ENCODE measurements around the gene ZDBF2.

The ZDBF2 gene

DNA sequence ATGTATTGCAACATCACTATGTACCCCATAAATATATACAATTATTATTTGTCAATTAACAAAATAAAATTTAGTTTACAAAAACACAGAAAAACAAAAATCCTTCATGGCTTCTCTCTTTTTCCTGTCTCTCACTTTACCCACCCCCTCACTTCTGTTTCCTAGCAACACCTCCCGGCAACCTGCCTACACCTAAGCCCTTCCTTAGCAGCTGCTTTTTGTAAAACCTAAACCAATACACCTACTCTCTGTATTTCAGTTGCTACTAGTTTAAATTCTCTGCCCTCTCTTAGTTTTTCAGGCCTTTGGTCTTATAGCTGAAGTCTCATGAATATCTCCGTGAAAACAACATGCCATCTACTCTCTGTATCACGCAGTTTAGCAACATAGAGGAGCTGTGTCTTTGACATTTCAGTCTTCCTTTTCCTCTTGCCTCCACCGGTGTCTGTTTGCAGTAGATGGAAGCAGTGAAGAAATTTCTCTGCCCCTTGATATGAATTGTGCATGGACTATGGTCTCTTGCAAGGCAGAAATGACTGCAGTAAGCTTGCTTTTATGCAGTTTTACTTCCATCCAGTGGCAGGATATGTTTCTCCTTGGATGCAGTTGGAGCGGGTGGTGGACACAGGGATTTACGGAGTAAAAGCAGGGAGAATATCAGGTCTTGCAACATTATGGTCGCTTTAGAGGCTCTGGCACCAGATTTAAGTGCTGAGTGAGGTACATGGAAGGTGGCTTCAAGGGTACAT is 42.0 kb upstream of the ZDBF2 start:
- no peak overlapping the region for H3K9ac ChIP-seq (ENCODE audit: insufficient read length, low read depth)
- H3K4me1 ChIP-seq (ENCODE audit: insufficient read depth, insufficient read length) = peaks cover 3% of the 10 kb centered on the region
- DNase-seq (ENCODE audit: low read depth, low spot score) = no peak
- H3K36me3 ChIP-seq (ENCODE audit: insufficient read depth, insufficient read length, low read length) = no peaks in the 10 kb centered on the region
- H3K4me3 ChIP-seq (ENCODE audit: insufficient read length, low read depth) = no peak overlapping the region
- no peaks in the 10 kb centered on the region for H3K27me3 ChIP-seq (ENCODE audit: insufficient read depth, insufficient read length)
- H3K9me3 ChIP-seq (ENCODE audit: insufficient read depth, low read length) = peaks cover 16% of the 10 kb centered on the region; the same call in 1 of the 2 replicates
- no peak for TF ChIP-seq ZNF274 (IDR thresholded peaks at IDR 0.05; ENCODE audit: low read depth, low read length)
- TF ChIP-seq SUZ12 (IDR thresholded peaks at IDR 0.05; ENCODE audit: extremely low read depth, insufficient read depth, insufficient read length) = no peak
- TF ChIP-seq YY1 (IDR thresholded peaks at IDR 0.05; ENCODE audit: insufficient read depth, insufficient read length) = no peak

DNA sequence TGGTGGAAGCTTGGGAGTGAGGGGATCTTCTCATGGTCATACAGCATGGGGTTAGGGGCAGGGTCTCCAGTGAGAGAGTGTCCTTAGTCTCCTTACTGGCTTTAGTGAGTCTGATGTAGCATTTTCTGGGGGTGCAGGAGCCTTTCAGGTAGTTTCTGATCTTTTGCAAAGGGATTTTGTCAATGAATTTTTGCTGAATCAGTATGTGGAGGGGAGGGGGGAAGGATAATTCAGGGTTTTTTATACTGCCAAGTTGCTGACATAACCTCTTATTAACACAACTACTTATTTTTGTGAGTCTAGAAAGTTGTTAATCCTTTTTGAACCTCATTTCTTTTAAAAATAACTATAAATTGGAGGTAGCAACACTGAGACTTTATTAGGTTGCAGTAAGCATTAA is 35.3 kb upstream of the ZDBF2 start:
- H3K9me3 ChIP-seq (ENCODE audit: insufficient read depth, low read length) = peaks cover 16% of the 10 kb centered on the region; the same call in 1 of the 2 replicates
- H3K4me3 ChIP-seq (ENCODE audit: insufficient read length, low read depth) = no peak overlapping the region
- H3K9ac ChIP-seq (ENCODE audit: insufficient read length, low read depth) = no peak overlapping the region
- no peaks in the 10 kb centered on the region for H3K4me1 ChIP-seq (ENCODE audit: insufficient read depth, insufficient read length)
- H3K36me3 ChIP-seq (ENCODE audit: insufficient read depth, insufficient read length, low read length) = no peaks in the 10 kb centered on the region
- TF ChIP-seq SUZ12 (IDR thresholded peaks at IDR 0.05; ENCODE audit: extremely low read depth, insufficient read depth, insufficient read length) (no peak), YY1 (IDR thresholded peaks at IDR 0.05; ENCODE audit: insufficient read depth, insufficient read length) (no peak), ZNF274 (IDR thresholded peaks at IDR 0.05; ENCODE audit: low read depth, low read length) (no peak)
- DNase-seq (ENCODE audit: low read depth, low spot score) = no peak
- no peaks in the 10 kb centered on the region for H3K27me3 ChIP-seq (ENCODE audit: insufficient read depth, insufficient read length)

DNA sequence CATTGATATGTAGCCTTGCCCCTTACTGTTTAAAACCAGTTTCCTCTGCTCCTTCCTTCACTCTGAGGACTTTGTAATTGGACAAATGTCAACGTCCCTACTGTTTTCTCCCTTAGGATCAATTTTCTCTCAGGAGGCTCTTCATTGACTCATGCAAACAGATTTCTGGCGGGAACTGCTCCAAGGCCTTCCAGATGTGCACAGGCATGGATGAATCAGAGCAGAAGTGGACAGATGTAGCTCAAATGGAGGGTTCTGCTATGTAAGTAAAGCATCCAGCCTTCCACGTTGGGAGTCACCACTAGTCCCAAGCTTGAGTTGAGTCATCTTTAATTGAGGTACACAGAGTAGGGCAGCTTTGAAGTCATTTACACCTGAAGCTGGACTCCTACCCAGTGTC is 34.1 kb upstream of the ZDBF2 start:
- no peak for DNase-seq (ENCODE audit: low read depth, low spot score)
- TF ChIP-seq ZNF274 (IDR thresholded peaks at IDR 0.05; ENCODE audit: low read depth, low read length) (no peak), SUZ12 (IDR thresholded peaks at IDR 0.05; ENCODE audit: extremely low read depth, insufficient read depth, insufficient read length) (no peak), YY1 (IDR thresholded peaks at IDR 0.05; ENCODE audit: insufficient read depth, insufficient read length) (no peak)

DNA sequence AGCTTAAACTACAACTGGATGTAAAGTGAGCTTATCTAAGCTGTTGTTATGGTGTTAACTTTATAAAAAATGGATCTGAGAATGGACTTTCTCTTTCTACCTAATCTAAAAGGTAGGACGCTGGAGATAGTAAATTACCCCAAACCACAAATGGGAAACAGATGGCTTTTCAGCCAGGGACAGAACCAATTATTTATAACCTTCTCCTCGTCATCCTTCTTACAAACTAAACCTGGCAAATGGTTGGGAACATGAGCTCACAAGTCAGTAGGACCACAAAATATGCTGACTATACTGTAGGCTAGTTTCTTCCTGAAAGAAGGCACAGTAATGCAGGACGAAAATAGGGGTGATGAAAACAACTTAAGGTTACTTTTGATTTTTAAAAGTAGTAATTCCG is 32.7 kb upstream of the ZDBF2 start:
- Histone ChIP-seq H3K9ac (ENCODE audit: insufficient read length, low read depth) (no peak overlapping the region), H3K27me3 (ENCODE audit: insufficient read depth, insufficient read length) (no peaks in the 10 kb centered on the region), H3K4me1 (ENCODE audit: insufficient read depth, insufficient read length) (no peaks in the 10 kb centered on the region), H3K36me3 (ENCODE audit: insufficient read depth, insufficient read length, low read length) (no peaks in the 10 kb centered on the region), H3K9me3 (ENCODE audit: insufficient read depth, low read length) (no peaks in the 10 kb centered on the region), H3K4me3 (ENCODE audit: insufficient read length, low read depth) (no peak overlapping the region)
- TF ChIP-seq ZNF274 (IDR thresholded peaks at IDR 0.05; ENCODE audit: low read depth, low read length) (no peak), YY1 (IDR thresholded peaks at IDR 0.05; ENCODE audit: insufficient read depth, insufficient read length) (no peak), SUZ12 (IDR thresholded peaks at IDR 0.05; ENCODE audit: extremely low read depth, insufficient read depth, insufficient read length) (no peak)
- no peak for DNase-seq (ENCODE audit: low read depth, low spot score)

More for the DNA sequence above, 34.1 kb upstream of the ZDBF2 start:
- Histone ChIP-seq H3K9ac (ENCODE audit: insufficient read length, low read depth) (no peak overlapping the region), H3K27me3 (ENCODE audit: insufficient read depth, insufficient read length) (no peaks in the 10 kb centered on the region), H3K4me1 (ENCODE audit: insufficient read depth, insufficient read length) (no peaks in the 10 kb centered on the region), H3K9me3 (ENCODE audit: insufficient read depth, low read length) (peaks cover 11% of the 10 kb centered on the region; the same call in 1 of the 2 replicates), H3K36me3 (ENCODE audit: insufficient read depth, insufficient read length, low read length) (no peaks in the 10 kb centered on the region), H3K4me3 (ENCODE audit: insufficient read length, low read depth) (no peak overlapping the region)

DNA sequence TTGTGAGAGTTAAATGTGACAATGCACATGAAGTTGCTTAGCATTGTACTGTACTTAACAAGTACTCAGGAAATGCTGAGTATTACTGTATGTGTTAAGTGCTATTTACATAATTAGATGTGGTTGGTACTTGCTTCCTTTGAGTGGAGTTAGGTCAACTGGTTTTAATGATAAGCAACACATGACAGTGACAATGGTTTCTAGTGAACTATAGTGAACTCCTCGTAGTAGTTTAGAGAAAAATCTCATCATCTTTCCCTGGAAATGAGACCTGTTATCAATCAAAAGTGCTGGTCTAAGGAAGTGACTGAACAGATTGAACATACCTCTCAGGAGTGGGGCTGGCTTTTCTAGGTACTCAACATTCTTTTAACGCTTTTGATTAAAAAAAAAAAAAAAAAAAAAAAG is 29.2 kb upstream of the ZDBF2 start:
- TF ChIP-seq YY1 (IDR thresholded peaks at IDR 0.05; ENCODE audit: insufficient read depth, insufficient read length) (no peak), ZNF274 (IDR thresholded peaks at IDR 0.05; ENCODE audit: low read depth, low read length) (no peak), SUZ12 (IDR thresholded peaks at IDR 0.05; ENCODE audit: extremely low read depth, insufficient read depth, insufficient read length) (no peak)
- Histone ChIP-seq H3K36me3 (ENCODE audit: insufficient read depth, insufficient read length, low read length) (no peaks in the 10 kb centered on the region), H3K9me3 (ENCODE audit: insufficient read depth, low read length) (no peaks in the 10 kb centered on the region), H3K27me3 (ENCODE audit: insufficient read depth, insufficient read length) (no peaks in the 10 kb centered on the region), H3K9ac (ENCODE audit: insufficient read length, low read depth) (no peak overlapping the region), H3K4me3 (ENCODE audit: insufficient read length, low read depth) (no peak overlapping the region), H3K4me1 (ENCODE audit: insufficient read depth, insufficient read length) (no peaks in the 10 kb centered on the region)
- no peak for DNase-seq (ENCODE audit: low read depth, low spot score)

DNA sequence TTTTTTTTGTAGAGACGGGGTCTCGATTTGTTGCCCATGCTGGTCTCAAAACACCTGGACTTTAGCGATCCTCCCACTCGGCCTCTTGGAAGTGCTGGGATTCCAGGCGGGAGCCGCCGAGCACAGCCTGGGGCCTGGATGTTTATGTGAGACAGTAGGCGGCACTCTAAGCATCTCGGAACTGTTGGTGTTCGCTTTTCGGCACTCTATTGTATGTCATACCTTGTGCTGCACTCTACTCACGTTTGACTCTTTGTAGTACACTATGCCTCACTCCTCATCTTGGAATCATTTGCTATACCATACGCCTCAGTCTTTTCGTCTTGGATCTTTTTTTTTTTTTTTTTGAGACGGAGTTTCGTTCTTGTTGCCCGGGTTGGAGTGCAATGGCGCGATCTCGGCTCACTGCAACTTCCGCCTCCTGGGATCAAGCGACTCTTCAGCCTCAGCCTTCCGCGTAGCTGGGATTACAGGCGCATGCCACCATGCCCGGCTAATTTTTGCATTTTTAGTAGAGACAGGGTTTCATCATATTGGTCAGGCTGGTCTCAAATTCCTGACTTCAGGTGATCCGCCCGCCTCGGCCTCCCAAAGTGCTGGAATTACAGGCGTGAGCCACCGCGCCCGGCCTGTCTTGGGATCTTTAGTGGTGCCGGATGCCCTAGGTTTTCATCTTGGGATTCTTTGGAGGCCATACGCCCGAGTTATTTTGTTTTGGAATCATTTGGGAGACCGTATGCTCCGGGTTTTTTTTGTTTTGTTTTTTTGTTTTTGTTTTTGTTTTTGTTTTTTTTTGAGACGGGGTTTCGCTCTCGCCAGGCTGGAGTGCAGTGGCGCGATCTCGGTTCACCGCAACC is 24.2 kb upstream of the ZDBF2 start:
- H3K36me3 ChIP-seq (ENCODE audit: insufficient read depth, insufficient read length, low read length) = no peaks in the 10 kb centered on the region
- no peaks in the 10 kb centered on the region for H3K27me3 ChIP-seq (ENCODE audit: insufficient read depth, insufficient read length)
- H3K9me3 ChIP-seq (ENCODE audit: insufficient read depth, low read length) = no peaks in the 10 kb centered on the region
- no peak overlapping the region for H3K4me3 ChIP-seq (ENCODE audit: insufficient read length, low read depth)
- no peak overlapping the region for H3K9ac ChIP-seq (ENCODE audit: insufficient read length, low read depth)
- no peaks in the 10 kb centered on the region for H3K4me1 ChIP-seq (ENCODE audit: insufficient read depth, insufficient read length)
- no peak for TF ChIP-seq YY1 (IDR thresholded peaks at IDR 0.05; ENCODE audit: insufficient read depth, insufficient read length)
- no peak for TF ChIP-seq SUZ12 (IDR thresholded peaks at IDR 0.05; ENCODE audit: extremely low read depth, insufficient read depth, insufficient read length)
- no peak for TF ChIP-seq ZNF274 (IDR thresholded peaks at IDR 0.05; ENCODE audit: low read depth, low read length)
- no peak for DNase-seq (ENCODE audit: low read depth, low spot score)
